ENCODE results near the gene PRR3. TPM values are rescaled to one million over a fixed set of nuclear protein-coding genes. Genes with fewer than 3 reads are reported as not detected.

The PRR3 gene, protein sequence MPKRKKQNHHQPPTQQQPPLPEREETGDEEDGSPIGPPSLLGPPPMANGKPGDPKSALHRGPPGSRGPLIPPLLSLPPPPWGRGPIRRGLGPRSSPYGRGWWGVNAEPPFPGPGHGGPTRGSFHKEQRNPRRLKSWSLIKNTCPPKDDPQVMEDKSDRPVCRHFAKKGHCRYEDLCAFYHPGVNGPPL
- total RNA-seq = 10 to 100 TPM in 1 of 4 donors, 1 to 10 TPM in 3; 5.0 to 10.4 (median 7.5) TPM

DNA sequence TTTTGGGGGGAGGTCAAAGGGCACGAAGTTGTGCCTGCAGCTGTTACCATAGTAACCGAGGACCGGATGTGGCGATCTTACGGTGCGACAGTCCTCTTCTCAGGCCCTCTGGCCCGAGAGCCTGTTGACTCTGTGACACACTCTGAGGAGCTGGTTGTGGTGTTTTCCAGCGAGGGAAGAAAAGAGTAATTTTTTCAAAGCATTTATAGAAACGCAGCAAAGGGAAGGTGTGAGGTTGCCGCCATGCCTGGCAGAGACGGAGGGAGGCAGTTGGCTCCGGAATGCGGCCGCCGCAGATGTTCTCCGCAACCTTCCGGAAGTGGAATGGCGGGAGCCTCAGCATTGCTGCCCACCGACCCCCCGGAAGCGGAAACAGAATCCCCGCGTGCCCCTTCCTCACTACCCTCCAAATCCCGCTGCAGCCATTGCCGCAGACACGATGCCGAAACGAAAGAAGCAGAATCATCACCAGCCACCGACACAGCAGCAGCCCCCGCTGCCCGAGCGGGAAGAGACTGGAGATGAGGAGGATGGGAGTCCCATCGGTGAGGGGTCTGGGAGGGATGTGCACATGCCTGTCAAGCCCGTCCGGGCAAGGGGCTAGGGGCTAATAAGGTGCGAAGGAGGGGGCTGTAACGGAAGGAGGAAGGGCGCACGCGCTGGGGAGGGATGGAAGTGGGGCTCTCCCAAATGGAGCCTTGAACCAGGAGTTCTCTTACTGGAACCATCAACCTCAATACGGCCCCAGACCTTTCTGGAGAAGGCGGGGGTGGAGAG lies at the start of gene PRR3:
Gene PRR3, plus strand, starts transcription at position 390 of the 777 bp plus-strand sequence. Its CDS starts 50 bp downstream, at position 440.
- ATAC-seq (ENCODE audit: low FRiP score) (peak; percentile 71), DNase-seq (ENCODE audit: low spot score) (peak; percentile 84)
- TF ChIP-seq, protein P1, sequence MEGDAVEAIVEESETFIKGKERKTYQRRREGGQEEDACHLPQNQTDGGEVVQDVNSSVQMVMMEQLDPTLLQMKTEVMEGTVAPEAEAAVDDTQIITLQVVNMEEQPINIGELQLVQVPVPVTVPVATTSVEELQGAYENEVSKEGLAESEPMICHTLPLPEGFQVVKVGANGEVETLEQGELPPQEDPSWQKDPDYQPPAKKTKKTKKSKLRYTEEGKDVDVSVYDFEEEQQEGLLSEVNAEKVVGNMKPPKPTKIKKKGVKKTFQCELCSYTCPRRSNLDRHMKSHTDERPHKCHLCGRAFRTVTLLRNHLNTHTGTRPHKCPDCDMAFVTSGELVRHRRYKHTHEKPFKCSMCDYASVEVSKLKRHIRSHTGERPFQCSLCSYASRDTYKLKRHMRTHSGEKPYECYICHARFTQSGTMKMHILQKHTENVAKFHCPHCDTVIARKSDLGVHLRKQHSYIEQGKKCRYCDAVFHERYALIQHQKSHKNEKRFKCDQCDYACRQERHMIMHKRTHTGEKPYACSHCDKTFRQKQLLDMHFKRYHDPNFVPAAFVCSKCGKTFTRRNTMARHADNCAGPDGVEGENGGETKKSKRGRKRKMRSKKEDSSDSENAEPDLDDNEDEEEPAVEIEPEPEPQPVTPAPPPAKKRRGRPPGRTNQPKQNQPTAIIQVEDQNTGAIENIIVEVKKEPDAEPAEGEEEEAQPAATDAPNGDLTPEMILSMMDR (IDR thresholded peaks at IDR 0.05) = no peak

- DNase-seq (ENCODE audit: low spot score) (no peak), ATAC-seq (ENCODE audit: low FRiP score) (no peak)
- TF ChIP-seq, protein P1 (IDR thresholded peaks at IDR 0.05) = no peak
Observed at GRCh38 chr6:30507849-30508827, 49.0 kb upstream of the PRR3 start.

- TF ChIP-seq, protein P1 (IDR thresholded peaks at IDR 0.05) = no peak
- ATAC-seq (ENCODE audit: low FRiP score) (no peak), DNase-seq (ENCODE audit: low spot score) (no peak)
Observed at GRCh38 chr6:30508890-30509736, 48.0 kb upstream of the PRR3 start.

GRCh38 chr6:30510419-30511168 lies 46.5 kb upstream of the PRR3 start:
- no peak for DNase-seq (ENCODE audit: low spot score)
- ATAC-seq (ENCODE audit: low FRiP score) = no peak
- TF ChIP-seq, protein P1 (IDR thresholded peaks at IDR 0.05) = no peak

DNA sequence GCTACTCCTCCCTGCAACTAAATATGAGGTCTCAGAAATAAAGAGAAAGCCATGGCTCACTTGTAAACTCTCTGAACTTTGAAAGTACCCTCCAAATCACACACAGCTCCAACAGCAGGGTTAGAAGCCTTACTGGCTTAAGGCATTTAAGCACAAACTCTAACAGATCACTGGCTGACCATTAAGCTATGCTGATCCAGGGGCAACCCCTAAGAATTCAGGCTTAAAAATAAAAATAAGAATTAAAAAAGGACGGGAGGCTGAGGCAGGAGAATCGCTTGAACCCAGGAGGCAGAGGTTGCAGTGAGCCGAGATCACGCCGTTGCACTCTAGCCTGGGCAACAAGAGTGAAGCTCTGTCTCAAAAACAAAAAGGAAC lies 45.9 kb upstream of the PRR3 start:
- ATAC-seq (ENCODE audit: low FRiP score) (no peak), DNase-seq (ENCODE audit: low spot score) (no peak)
- TF ChIP-seq, protein P1 (IDR thresholded peaks at IDR 0.05) = no peak

All from omental fat pad (tissue), 4 donors.